Left colon (tissue), 2 donors: Measurements from ENCODE around the gene CCDC187. TPM values are rescaled to one million over a fixed set of nuclear protein-coding genes. Genes with fewer than 3 reads are reported as not detected.

ENCODE experiments used
- ATAC-seq: fragments of 200-7000 bp; cut with Tn5 transposase; one replicate; pipeline ENCODE4 v1.9.1; 2020; ENCODE audit warnings: mild to moderate bottlenecking, moderate library complexity
- DNase-seq, 2 donors: peaks; one replicate each; pipeline ENCODE4 v3.0.0-alpha.2; 2020
- intact Hi-C, 2 donors: fragments of 100-400 bp; cut with DNase I in 1 of 2; cut with micrococcal nuclease in 1 of 2; formaldehyde crosslinking; loops; one replicate each; pipeline versions ENCODE4 v1.11.2 to v1.14.0; 2022; cut with DNase I, micrococcal nuclease
- total RNA-seq, 2 donors: library from RNA; stranded (reverse); fragmentation: NEBNext Ultra II Directional; extraction: Animal tissue kit (Norgen Biotek cat#: 25700); gene quantifications; one replicate each; pipeline ENCODE4 v1.2.1, GENCODE V29; 2021
- donor health status: DM: no; HTN: no; CAD: no.
- donor health status: DM: yes; HTN: yes; CAD: no.

CCDC187 gene
- total RNA-seq, 2 donors from 2014 or later: 0.52 to 0.67 TPM

DNA sequence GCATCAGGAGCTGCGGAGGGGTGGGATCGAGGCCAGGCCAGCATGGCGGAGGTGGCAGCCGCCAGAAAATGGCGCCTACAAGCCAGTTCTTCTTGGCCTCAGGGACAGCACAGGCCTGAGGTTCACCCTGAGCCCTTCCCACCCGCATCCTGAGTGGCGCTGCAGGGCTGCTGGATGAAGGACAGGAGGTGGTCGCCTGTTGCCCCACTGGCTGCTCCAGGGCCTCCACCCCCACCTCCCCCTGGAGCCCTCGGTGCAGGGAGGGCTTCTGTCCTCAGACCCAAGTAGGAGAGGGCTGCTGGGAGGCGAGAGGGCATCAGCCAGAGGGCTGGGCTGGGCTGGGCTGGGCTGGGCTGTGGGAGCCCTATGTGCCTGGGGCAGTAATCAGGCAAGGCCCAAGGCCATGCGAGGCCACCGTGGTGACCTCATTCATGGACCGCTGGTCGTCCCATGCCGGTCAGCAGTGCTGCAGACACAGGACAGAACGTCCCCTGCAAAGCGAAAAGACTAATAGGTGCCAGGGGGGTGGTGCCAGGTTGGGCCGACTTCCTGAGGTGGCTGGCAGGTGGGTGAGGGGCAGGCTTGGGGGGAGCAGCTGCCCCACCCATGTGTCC is 37.3 kb upstream of the CCDC187 start:
- no peak for DNase-seq
- intact Hi-C loops: no loop called here
- no peak for ATAC-seq

DNA sequence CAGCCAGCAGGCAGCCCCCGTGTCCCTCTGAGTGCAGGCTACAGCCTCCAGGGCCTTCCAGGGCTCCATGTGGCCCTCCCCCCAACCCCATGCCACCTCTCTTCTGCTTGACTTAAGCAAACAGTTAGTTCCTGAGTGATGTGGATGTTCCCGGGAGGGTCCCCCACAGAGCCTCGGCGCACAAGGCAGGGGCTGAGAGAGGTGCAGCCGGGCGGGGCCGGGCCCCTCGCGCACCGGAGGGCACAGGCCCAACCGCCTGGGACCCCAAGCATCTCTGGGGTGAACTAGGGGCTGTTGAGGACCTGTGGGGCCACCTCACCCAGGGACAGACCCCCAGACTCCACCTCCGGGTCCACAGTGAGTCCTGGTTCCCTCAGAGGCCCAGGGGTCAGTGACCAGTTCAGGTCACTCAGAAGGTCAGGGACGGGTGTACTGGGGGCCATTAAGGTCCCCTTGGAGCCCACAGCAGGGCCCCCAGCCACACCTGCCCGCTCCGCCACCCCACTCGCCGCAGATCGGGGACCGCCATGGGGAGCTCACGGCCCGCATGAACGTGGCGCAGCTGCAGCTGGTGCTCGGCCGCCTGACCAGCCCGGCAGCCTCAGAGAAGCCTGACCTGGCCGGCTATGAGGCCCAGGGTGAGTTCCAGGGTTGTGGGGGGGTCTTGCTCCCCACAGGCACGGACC is 36.6 kb upstream of the CCDC187 start:
- DNase-seq: no peak
- intact Hi-C loops: no loop called here
- no peak for ATAC-seq

DNA sequence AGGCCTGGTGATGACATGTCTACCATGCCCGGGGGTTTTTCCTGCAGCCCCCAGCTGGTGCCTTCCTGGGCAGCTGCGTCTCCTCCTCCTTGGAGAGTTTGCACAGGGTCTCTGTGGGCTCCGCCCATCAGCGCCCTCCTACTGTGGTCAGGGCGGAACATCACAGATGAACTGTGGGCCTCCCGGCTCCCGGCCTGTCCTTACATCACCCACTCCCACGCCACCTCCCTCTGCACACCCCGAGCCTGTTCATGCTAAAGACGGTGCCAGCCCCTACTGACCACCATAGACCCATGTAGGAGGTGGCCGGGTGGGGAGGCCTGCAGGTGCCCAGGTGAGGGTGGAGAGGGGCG is 36.0 kb upstream of the CCDC187 start:
- intact Hi-C loops: no loop called here
- ATAC-seq: no peak
- DNase-seq: no peak

DNA sequence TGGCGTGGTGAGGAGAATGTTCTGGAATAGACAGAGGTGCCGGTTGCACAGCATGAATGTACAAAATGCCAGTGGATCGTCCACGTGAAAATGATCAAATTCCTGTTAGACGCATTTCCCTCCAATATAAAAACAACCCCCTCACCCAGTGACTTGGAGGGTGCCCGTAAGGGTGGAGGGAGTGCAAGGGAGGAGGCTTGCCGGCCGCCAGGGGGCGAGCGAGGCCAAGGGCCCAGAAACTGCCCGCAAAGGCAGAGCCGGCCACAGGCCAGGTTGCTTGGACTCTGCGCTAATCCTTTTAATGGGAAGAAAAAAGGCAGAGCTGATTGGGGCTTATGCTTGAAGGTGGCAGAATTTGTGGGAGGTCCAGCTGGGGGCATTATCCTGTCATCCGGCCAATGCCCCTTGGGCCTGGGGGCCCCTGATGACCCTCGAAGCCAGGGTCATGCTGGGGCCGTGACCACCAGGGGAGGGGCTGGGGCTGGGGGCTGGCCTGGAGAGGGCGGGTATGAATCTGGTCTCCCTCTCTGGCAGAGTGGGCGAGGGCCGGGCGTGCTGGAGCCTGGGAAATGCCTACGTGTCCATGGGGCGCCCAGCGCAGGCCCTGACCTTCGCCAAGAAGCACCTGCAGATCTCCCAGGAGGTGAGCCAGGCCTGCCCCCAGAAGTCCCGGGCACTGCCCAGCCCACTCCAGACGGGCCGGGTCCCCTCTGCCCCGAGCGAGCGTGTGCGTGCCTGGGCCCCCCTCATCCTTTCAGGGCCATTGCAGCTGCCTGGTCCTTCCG is 35.5 kb upstream of the CCDC187 start:
- DNase-seq (peak; percentile 65 to 83), ATAC-seq (peak; percentile 74)
- intact Hi-C loops: no loop called here

DNA sequence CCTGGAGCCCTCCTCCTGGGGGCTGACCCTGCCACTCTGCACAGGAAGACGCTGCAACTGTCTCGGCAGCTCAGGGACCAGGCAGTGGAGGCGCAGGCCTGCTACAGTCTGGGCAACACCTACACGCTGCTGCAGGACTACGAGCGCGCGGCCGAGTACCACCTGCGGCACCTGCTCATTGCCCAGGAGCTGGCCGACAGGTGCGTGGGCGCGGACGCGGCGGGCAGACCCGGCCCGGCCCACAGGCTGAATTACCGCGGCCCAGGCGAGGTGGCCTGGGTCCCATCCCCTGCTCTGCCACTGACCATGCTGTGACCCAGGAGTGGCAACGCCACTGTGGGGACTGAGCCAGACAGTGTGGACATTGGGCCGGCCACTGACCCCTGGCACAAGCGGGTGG is 34.6 kb upstream of the CCDC187 start:
- intact Hi-C loops: no loop called here
- no peak for ATAC-seq
- no peak for DNase-seq

DNA sequence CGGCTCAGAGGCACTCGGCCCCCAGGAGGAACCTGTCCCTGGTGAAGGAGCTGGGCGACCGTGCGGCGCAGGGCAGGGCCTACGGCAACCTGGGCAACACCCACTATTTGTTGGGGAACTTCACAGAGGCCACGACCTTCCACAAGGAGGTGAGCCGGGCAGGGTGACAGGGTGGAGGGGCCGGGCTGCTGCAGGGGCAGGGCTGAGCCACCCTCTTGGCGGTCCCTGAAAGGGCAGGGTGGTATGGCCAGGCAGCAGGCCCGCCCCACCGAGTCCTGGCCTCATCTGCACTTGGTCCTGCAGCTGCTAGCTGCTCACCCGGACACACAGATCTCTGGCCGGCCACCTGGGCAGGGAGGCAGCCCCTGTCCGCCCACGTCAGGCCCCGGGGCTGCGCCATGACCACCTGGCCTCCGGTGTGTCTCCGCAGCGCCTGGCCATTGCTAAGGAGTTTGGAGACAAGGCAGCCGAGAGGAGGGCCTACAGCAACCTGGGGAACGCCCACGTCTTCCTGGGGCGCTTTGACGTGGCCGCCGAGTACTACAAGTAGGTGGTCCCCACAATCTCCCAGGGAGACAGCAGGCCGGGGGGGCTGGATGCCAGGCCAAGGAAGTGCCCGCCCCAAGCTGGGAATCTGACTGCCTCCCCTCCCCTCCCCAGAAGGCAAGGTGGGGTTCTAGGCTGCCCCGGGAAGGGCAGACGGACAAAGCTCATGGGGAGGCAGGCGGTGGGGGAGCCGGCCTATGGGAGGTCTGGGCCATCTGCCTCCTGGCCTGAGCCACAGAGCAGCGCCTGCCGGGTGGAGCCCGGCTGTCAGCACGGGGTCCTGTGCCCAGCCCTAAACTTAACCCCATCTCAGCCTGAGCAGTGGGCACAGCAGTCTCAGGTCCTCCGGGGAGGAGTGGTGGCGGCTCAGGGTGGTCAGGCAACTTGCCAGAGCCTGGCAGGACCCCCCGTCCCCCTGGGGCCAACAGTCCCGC is 33.8 kb upstream of the CCDC187 start:
- DNase-seq (no peak), ATAC-seq (no peak)
- intact Hi-C loops: no loop called here

DNA sequence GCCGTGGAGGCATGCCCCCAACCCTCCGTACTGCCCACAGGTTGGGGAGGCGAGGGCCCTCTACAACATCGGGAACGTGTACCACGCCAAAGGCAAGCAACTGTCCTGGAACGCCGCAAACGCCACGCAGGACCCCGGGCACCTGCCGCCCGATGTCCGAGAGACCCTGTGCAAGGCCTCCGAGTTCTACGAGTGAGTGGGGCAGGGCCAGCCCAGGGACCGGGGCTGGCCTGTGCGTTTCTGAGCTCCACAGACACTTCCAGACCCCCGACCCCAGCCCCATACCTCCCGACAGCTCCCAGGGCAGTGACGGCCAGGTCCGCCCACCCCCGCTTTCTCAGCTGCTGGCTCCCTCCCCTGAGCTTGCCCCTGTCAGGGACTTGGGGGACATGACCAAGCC is 33.0 kb upstream of the CCDC187 start:
- intact Hi-C loops: no loop called here
- no peak for DNase-seq
- ATAC-seq: no peak

DNA sequence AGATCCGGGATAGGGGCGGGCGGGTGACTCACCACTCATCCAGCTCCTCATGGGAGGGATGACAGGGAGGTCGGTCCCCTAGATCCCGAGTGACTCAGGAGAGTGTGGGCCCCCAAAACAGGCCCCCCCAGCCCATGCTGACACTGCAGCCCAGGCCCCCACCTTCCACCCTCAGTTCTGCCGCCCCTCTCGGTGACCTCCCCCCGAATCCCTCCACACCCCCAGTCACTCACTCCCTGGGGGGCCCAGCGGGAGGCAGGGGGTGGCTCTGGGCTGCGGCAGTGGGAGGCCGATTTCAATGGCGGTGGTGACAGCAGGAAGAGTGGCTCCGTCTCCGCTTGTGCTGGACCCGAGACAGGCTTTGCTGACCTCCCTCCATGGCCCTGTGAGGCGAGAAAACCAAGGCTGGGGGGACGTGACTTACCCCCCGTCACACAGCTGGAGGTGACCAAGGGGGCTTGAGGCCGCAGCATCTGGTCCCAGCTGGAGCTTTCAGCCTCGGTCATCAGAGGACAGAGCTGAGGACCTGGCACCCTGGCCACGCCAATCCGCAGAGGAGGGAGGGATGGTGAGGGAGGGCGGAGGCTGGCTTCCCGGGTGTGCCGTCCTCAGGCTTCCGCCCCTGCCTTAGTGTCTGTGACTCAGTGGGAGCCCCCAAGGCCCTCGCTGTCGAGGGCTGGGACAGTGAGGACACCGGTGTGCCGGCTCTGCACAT is 32.4 kb upstream of the CCDC187 start:
- DNase-seq (no peak), ATAC-seq (no peak)
- intact Hi-C loops: no loop called here

DNA sequence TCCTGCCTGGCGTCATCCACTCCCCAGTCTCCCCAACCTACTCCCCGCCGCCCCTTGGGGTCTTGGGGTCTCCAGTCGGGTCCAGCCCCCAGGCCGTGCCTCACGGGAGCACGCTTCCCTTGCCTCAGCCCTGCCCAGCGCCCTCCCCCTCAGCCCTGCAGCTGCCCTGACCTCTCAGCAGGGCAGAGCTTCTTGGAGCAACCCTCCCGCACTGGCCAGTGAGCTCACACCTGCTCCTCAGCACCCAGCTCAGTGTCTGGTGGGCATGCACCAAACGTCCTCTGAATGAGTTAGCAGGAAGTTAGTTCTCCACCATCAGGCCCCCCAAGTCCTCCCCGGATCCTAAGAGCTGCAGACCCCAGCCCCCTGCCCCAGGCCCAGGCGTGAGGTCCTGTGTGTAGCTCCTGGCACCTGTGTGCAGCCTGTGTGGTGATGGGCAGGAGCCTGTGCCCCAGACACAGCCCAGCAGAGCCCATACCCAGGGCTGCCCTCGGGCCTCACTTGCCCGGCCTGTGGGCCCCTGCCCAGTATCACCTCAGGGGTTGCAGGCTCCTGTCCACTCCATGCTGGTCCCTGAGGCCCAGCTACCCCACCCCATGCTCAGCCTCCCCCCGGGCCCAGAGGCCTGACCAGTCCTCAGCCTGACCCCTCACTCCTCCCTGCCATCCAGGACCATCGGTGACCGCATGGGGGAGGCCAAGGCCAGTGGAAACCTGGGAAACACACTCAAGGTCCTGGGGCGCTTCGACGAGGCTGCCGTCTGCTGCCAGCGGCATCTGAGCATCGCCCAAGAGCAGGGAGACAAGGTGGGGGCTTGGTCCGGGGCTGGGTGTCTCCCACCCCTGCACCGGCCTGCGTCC is 31.6 kb upstream of the CCDC187 start:
- ATAC-seq: no peak
- intact Hi-C loops: no loop called here
- no peak for DNase-seq

DNA sequence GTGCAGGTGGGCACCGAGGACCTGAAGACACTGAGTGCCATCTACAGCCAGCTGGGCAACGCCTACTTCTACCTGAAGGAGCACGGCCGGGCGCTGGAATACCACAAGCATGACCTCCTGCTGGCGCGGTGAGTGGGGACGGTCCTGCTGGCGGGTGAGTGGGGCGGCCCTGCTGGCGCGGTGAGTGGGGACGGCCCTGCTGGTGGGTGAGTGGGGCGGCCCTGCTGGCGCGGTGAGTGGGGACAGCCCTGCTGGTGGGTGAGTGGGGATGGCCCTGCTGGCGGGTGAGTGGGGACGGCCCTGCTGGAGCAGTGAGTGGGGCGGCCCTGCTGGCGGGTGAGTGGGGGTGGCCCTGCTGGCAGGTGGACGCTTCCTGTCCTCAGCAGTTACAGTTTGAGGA is 30.6 kb upstream of the CCDC187 start:
- ATAC-seq: no peak
- intact Hi-C loops: no loop called here
- no peak for DNase-seq

DNA sequence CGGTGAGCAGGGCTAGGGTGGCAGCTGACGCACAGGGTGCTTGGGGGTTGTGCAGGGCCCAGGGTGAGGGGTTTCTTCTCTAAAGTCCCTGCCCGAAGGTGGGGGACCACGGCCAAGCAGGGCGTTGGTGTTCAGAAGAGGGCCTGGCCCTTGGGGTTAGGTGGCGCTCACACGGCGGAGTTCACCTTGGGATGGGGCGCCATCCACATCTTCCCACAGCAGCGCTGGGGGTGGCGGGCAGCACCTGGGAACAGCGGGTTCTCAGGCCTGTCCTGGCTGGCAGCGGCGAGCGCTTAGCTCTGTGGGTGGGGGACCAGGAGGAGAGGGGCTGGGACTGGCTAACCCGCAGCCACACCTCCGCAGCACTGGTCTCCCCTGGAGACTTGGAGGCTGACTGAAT is 29.6 kb upstream of the CCDC187 start:
- intact Hi-C loops: no loop called here
- no peak for ATAC-seq
- no peak for DNase-seq

DNA sequence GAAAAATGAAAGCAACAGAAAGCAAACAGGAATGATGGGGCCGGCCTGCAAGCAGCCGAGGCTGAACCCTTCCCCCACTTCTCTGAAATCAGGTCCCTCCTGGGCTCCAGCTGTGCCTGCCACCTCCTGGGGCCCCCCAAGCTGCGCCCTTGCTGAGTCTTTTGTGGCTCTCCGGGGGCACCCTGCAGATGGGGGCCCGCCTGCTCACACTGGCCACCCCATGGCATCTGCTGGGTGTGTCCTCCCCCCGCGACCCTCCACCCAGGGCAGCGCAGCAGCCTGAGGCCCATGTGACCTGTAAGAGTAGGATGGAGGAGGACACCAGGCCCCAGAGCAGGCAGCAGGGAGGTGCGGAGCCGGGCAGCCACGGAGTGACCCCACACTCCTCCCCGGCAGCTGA is 29.2 kb upstream of the CCDC187 start:
- DNase-seq: no peak
- intact Hi-C loops: no loop called here
- ATAC-seq: no peak

DNA sequence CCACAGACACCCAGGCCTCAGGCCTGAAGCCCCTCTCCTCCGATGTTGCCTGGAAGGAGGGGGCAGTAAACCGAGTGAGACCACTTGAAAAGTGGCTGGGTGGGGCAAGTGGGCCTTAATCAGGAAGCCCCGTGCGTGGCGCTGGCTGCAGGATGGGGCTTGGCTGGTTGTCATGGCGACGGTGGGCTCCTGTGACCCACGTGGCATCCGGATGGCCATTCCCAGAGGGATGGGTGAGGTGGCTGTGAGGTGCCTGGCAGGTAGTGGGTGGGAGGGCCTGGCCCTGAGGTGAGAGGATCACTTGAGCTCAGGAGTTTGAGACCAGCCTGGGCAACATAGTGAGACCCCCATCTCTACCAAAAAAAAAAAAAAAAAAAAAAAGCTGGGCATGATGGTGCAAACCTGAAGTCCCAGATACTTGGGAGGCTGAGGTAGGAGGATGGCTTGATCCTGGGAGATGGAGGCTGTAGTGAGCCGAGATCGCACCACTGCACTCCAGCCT is 28.6 kb upstream of the CCDC187 start:
- intact Hi-C loops: no loop called here
- DNase-seq (no peak), ATAC-seq (no peak)

DNA sequence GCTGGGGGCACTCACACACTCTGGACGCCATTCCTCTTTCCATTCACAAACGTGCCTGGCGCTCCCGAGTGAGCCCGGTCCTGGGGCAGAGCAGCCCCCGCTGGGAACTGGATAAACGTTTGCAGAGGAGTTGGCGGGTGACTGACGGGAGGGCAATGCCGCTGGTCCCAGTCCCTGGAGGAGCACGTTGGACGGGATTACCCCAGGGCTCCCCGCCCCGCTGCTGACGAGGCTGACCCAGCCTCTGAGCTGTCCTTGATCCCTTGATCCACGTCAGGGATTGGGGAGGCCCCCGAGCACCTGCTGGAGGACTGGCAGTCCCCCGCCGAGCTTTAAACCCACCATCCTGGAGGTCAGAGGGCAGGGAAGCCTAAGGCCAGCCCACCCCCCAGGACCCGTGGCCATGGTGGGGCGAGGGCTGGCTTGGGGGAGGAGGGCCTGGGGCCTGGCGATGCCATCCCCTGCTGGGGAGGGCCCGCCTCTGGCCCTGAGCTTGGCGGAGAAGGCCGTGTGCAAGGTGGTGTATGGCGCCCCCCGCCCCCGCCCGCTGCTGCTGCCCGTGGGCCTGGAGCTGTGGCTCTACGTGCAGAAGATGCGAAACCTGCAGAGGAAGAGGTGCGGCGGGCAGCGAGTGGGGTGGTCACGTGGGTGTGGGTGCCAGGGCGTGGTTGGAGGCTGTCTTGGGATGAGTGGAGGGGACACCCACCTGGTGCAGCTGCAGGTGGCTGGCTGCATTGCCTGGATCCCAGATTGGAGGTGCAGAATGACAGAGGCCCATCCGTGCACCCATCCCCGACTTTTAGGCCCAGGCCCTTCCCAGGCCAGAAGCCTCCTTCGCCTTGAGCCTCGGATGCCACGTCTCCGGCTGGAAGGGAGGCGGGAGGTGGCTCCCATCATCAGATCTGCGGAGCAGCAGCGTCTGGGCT is 27.9 kb upstream of the CCDC187 start:
- ATAC-seq (no peak), DNase-seq (no peak)
- intact Hi-C loops: no loop called here

DNA sequence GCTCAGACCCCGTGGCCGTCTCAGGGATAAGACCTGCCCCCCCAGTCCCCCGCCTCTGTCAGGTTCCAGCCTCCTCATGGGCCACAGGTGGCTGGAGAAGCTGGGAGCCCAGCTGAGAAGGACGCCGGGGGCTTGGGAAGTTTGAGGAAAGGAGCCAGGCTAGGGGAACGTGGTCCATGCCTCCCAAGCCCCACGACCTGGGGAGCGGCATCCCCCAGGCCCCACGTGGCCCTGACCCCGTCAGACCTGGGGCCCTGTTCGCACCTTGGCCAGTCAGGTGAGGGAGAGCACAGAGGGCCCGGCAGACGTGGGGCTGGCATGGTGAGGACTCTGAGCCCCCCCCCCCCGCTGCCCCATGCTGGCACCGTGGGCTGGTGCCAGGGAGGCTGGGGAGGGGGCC is 27.1 kb upstream of the CCDC187 start:
- ATAC-seq: no peak
- intact Hi-C loops: no loop called here

DNA sequence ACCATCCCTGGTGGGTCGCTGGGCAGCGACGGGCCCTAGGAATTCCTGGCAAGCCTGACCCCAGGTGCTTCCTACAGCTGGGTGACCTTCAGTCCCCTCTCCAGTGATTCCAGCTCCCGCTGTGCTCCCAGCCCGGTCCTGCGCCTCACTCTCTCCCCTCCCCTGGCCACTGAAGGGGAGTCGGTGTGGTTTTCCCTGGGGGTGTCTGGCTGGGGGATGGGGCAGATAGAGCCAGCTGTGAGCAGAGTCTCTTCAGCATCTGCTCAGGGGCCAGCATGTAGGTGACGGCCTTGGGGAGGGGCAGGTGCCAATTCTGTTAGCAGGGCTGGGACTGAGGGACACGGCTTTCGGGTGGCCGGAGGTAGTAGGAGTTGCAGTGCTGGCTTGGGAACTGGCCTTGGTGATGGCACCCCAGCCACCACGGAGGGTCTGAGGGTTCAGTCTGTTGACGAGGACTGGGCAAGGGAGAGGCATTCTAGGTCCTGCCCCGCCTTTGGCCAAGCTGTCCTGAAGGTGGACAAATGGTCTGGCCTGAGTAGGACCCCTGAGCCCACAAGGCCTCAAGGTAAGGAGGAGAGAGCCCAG is 26.6 kb upstream of the CCDC187 start:
- no peak for ATAC-seq
- intact Hi-C loops: no loop called here

More for the DNA sequence above, 27.1 kb upstream of the CCDC187 start:
- no peak for DNase-seq

More for the DNA sequence above, 26.6 kb upstream of the CCDC187 start:
- DNase-seq: no peak
